ENCODE results near the gene SLC6A12. TPM values are rescaled to one million over a fixed set of nuclear protein-coding genes. Genes with fewer than 3 reads are reported as not detected.

The SLC6A12 gene
- total and polyA plus RNA-seq, 10 donors = 0.35 to 3.1 (median 1.8) TPM

- no peak for DNase-seq
- peaks cover 0 to 29% (median 0%) of the 10 kb centered on the region in 7 donors for H3K27me3 ChIP-seq (replicated peaks in 1 of 7)
- H3K36me3 ChIP-seq = no peaks in the 10 kb centered on the region
- intact Hi-C loops (cut with DNase I; ENCODE audit: low total_unique reads) = no loop called here
- H3K4me1 ChIP-seq = no peaks in the 10 kb centered on the region
- H3K4me3 ChIP-seq = no peak overlapping the region
- TF ChIP-seq POLR2A (IDR thresholded peaks at IDR 0.05) (no peak), POLR2AphosphoS5 (IDR thresholded peaks at IDR 0.05) (no peak), CTCF (IDR thresholded peaks at IDR 0.05 in 8 of 11, conservative IDR thresholded peaks at IDR 0.05 in 3 of 11) (no peak)
- no peak overlapping the region for H3K27ac ChIP-seq
- WGBS, 5 donors = 54 to 64% (median 62%) methylated on average over 4 of the region's 4 CpGs
- peaks cover 0 to 29% (median 26%) of the 10 kb centered on the region in 8 donors for H3K9me3 ChIP-seq
Observed at GRCh38 chr12:243381-243780, 29.4 kb upstream of the SLC6A12 start.

- TF ChIP-seq CTCF (IDR thresholded peaks at IDR 0.05 in 8 of 11, conservative IDR thresholded peaks at IDR 0.05 in 3 of 11) (no peak), POLR2A (IDR thresholded peaks at IDR 0.05) (no peak), POLR2AphosphoS5 (IDR thresholded peaks at IDR 0.05) (no peak)
- Histone ChIP-seq H3K36me3 (no peaks in the 10 kb centered on the region), H3K4me3 (no peak overlapping the region), H3K9me3 (peaks cover 0 to 20% (median 17%) of the 10 kb centered on the region in 8 donors), H3K27me3 (replicated peaks in 1 of 7) (peaks cover 0 to 33% (median 0%) of the 10 kb centered on the region in 7 donors), H3K4me1 (no peaks in the 10 kb centered on the region), H3K27ac (no peak overlapping the region)
- intact Hi-C loops (cut with DNase I; ENCODE audit: low total_unique reads) = no loop called here
- no peak for DNase-seq
- WGBS, 5 donors = 86 to 94% (median 92%) methylated on average over 15 of the region's 15 CpGs
Observed at GRCh38 chr12:242496-242895, 28.5 kb upstream of the SLC6A12 start.

- 93 to 98% (median 94%) methylated on average over 9 of the region's 9 CpGs for WGBS, 5 donors
- peaks cover 0 to 41% (median 0%) of the 10 kb centered on the region in 7 donors for H3K27me3 ChIP-seq (replicated peaks in 1 of 7)
Observed at GRCh38 chr12:241266-241665, 27.3 kb upstream of the SLC6A12 start.

GRCh38 chr12:240566-240965 is 26.6 kb upstream of the SLC6A12 start:
- Histone ChIP-seq H3K27me3 (replicated peaks in 1 of 7) (peaks cover 0 to 41% (median 0%) of the 10 kb centered on the region in 7 donors), H3K9me3 (peaks cover 4 to 20% (median 15%) of the 10 kb centered on the region in 8 donors), H3K36me3 (no peaks in the 10 kb centered on the region), H3K27ac (no peak overlapping the region), H3K4me3 (no peak overlapping the region), H3K4me1 (no peaks in the 10 kb centered on the region)
- no peak for TF ChIP-seq CTCF (IDR thresholded peaks at IDR 0.05 in 8 of 11, conservative IDR thresholded peaks at IDR 0.05 in 3 of 11)
- no peak for TF ChIP-seq POLR2A (IDR thresholded peaks at IDR 0.05)
- TF ChIP-seq POLR2AphosphoS5 (IDR thresholded peaks at IDR 0.05) = no peak
- DNase-seq = no peak
- WGBS, 5 donors = 86 to 92% (median 88%) methylated on average over 9 of the region's 9 CpGs
- intact Hi-C loops (cut with DNase I; ENCODE audit: low total_unique reads) = no loop called here

More at GRCh38 chr12:241266-241665, 27.3 kb upstream of the SLC6A12 start:
- no peak overlapping the region for H3K4me3 ChIP-seq
- no peak overlapping the region for H3K27ac ChIP-seq
- intact Hi-C loops (cut with DNase I; ENCODE audit: low total_unique reads) = no loop called here
- no peaks in the 10 kb centered on the region for H3K36me3 ChIP-seq
- DNase-seq = no peak
- H3K9me3 ChIP-seq = peaks cover 0 to 20% (median 13%) of the 10 kb centered on the region in 8 donors
- TF ChIP-seq POLR2A (IDR thresholded peaks at IDR 0.05) = no peak
- no peak for TF ChIP-seq POLR2AphosphoS5 (IDR thresholded peaks at IDR 0.05)
- TF ChIP-seq CTCF (IDR thresholded peaks at IDR 0.05 in 8 of 11, conservative IDR thresholded peaks at IDR 0.05 in 3 of 11) = no peak
- H3K4me1 ChIP-seq = no peaks in the 10 kb centered on the region

Measured in spleen (tissue), 11 donors.